HEK293 (cell line): ENCODE results near the gene FMNL3.

Experiments used
- CTCF ChIP-seq: fragments of 450-650 bp; formaldehyde crosslinking; IDR thresholded peaks from 2 replicates; pipeline ENCODE4 v1.5.1; 2016; ENCODE audit warnings: missing biosample characterization, missing genetic modification characterization
- SALL2 ChIP-seq: fragments of 450-650 bp; formaldehyde crosslinking; IDR thresholded peaks from 2 replicates; pipeline ENCODE4 v1.5.0; 2017; ENCODE audit warnings: missing biosample characterization, mild to moderate bottlenecking, missing genetic modification characterization, borderline replicate concordance
- ZNF223 ChIP-seq: fragments of 450-650 bp; formaldehyde crosslinking; IDR thresholded peaks from 2 replicates; pipeline ENCODE4 v1.5.1; 2016; ENCODE audit warnings: missing biosample characterization, missing genetic modification characterization
- ZNF274 ChIP-seq, 2 experiments: fragments of 200-500 bp in 1 of 2; fragments of 450-650 bp in 1 of 2; sonication (Bioruptor generic) in 1 of 2; formaldehyde crosslinking in 1 of 2; IDR thresholded peaks; 2 replicates each; pipeline versions ENCODE4 v1.5.1 to v1.6.1; 2014 to 2016; ENCODE audit warnings: borderline replicate concordance in 1 of 2, inconsistent platforms in 1 of 2, low read length in 1 of 2, missing biosample characterization in 1 of 2, missing genetic modification characterization in 1 of 2
- ZNF776 ChIP-seq: fragments of 450-650 bp; formaldehyde crosslinking; IDR thresholded peaks from 2 replicates; pipeline ENCODE4 v1.5.0; 2017; ENCODE audit warnings: missing biosample characterization, missing genetic modification characterization, borderline replicate concordance

GRCh38 chr12:49662998-49663843 is 44.0 kb downstream of the FMNL3 start:
- TF ChIP-seq CTCF (tag by site-specific recombination) (no peak), SALL2 (tag by site-specific recombination) (no peak), ZNF223 (tag by site-specific recombination) (no peak), ZNF776 (tag by site-specific recombination) (no peak), ZNF274 (IDR thresholded peaks at IDR 0.05; ENCODE audit: low read length) (no peak), ZNF274 (tag by site-specific recombination; IDR thresholded peaks at IDR 0.05; ENCODE audit: borderline replicate concordance) (no peak)
